Measurements from ENCODE around the gene ANKRD13D.

Gene ANKRD13D

GRCh38 chr11:67298786-67299185 is 9.7 kb downstream of the ANKRD13D start:
- H3K9me3 Mint-ChIP-seq, result peaks cover 12% of the 10 kb centered on the region
- DNase-seq, result no peak
- no peaks in the 10 kb centered on the region for H3K27me3 Mint-ChIP-seq
- no peak overlapping the region for H3K4me3 Mint-ChIP-seq
- peaks cover 25% of the 10 kb centered on the region for H3K4me1 Mint-ChIP-seq (ENCODE audit: low read depth)
- H3K27ac Mint-ChIP-seq, result peak overlapping the region; percentile 23
- peaks cover 83% of the 10 kb centered on the region for H3K36me3 Mint-ChIP-seq (ENCODE audit: low read depth)

- Mint-ChIP-seq H3K27ac (peak overlapping the region; percentile 53), H3K36me3 (ENCODE audit: low read depth) (peaks cover 75% of the 10 kb centered on the region), H3K4me1 (ENCODE audit: low read depth) (peaks cover 27% of the 10 kb centered on the region), H3K9me3 (peaks cover 12% of the 10 kb centered on the region), H3K4me3 (no peak overlapping the region), H3K27me3 (no peaks in the 10 kb centered on the region)
- DNase-seq, result no peak
Observed at GRCh38 chr11:67299471-67300191, 10.5 kb downstream of the ANKRD13D start.

- Mint-ChIP-seq H3K27ac (no peak overlapping the region), H3K9me3 (peaks cover 10% of the 10 kb centered on the region), H3K36me3 (ENCODE audit: low read depth) (peaks cover 68% of the 10 kb centered on the region), H3K27me3 (no peaks in the 10 kb centered on the region), H3K4me1 (ENCODE audit: low read depth) (peaks cover 29% of the 10 kb centered on the region), H3K4me3 (no peak overlapping the region)
- no peak for DNase-seq
Observed at GRCh38 chr11:67300256-67300755, 11.2 kb downstream of the ANKRD13D start.

- no peak overlapping the region for H3K27ac Mint-ChIP-seq
- DNase-seq, result no peak
- peaks cover 63% of the 10 kb centered on the region for H3K36me3 Mint-ChIP-seq (ENCODE audit: low read depth)
- peaks cover 10% of the 10 kb centered on the region for H3K9me3 Mint-ChIP-seq
- no peak overlapping the region for H3K4me3 Mint-ChIP-seq
- peaks cover 29% of the 10 kb centered on the region for H3K4me1 Mint-ChIP-seq (ENCODE audit: low read depth)
- no peaks in the 10 kb centered on the region for H3K27me3 Mint-ChIP-seq
Observed at GRCh38 chr11:67300756-67301312, 11.7 kb downstream of the ANKRD13D start.

GRCh38 chr11:67301313-67301921 is 12.3 kb downstream of the ANKRD13D start:
- Mint-ChIP-seq H3K27me3 (no peaks in the 10 kb centered on the region), H3K9me3 (peaks cover 5% of the 10 kb centered on the region), H3K27ac (no peak overlapping the region), H3K4me1 (ENCODE audit: low read depth) (peaks cover 25% of the 10 kb centered on the region), H3K36me3 (ENCODE audit: low read depth) (peaks cover 57% of the 10 kb centered on the region), H3K4me3 (no peak overlapping the region)
- DNase-seq, result no peak

- peak; percentile 31 for DNase-seq
- H3K27ac Mint-ChIP-seq, result peak overlapping the region; percentile 69
- H3K27me3 Mint-ChIP-seq, result no peaks in the 10 kb centered on the region
- H3K36me3 Mint-ChIP-seq (ENCODE audit: low read depth), result peaks cover 51% of the 10 kb centered on the region
- peaks cover under 1% of the 10 kb centered on the region for H3K9me3 Mint-ChIP-seq
- peaks cover 23% of the 10 kb centered on the region for H3K4me1 Mint-ChIP-seq (ENCODE audit: low read depth)
- H3K4me3 Mint-ChIP-seq, result peak overlapping the region; percentile 58
Observed at GRCh38 chr11:67301951-67302516, 12.9 kb downstream of the ANKRD13D start.

- DNase-seq, result no peak
- peak overlapping the region; percentile 69 for H3K27ac Mint-ChIP-seq
- H3K9me3 Mint-ChIP-seq, result no peaks in the 10 kb centered on the region
- peaks cover 46% of the 10 kb centered on the region for H3K36me3 Mint-ChIP-seq (ENCODE audit: low read depth)
- H3K27me3 Mint-ChIP-seq, result no peaks in the 10 kb centered on the region
- H3K4me3 Mint-ChIP-seq, result peak overlapping the region; percentile 58
- H3K4me1 Mint-ChIP-seq (ENCODE audit: low read depth), result peaks cover 22% of the 10 kb centered on the region
Observed at GRCh38 chr11:67302571-67303131, 13.5 kb downstream of the ANKRD13D start.

- H3K36me3 Mint-ChIP-seq (ENCODE audit: low read depth), result peaks cover 41% of the 10 kb centered on the region
- H3K27me3 Mint-ChIP-seq, result no peaks in the 10 kb centered on the region
- peak; percentile 73 for DNase-seq
- H3K9me3 Mint-ChIP-seq, result no peaks in the 10 kb centered on the region
- H3K4me1 Mint-ChIP-seq (ENCODE audit: low read depth), result peaks cover 19% of the 10 kb centered on the region
- peak within 1 kb of the TSS; percentile 66 for H3K4me3 Mint-ChIP-seq
- H3K27ac Mint-ChIP-seq, result peak within 1 kb of the TSS; percentile 69
Observed at GRCh38 chr11:67303132-67303834, 14.2 kb downstream of the ANKRD13D start, which contains the start of gene SSH3. Gene SSH3, plus strand, starts transcription at chr11:67303530. Its CDS starts 96 bp downstream, at chr11:67303626.

- Mint-ChIP-seq H3K4me1 (ENCODE audit: low read depth) (peaks cover 15% of the 10 kb centered on the region), H3K27ac (no peak overlapping the region), H3K4me3 (peak overlapping the region; percentile 66), H3K27me3 (no peaks in the 10 kb centered on the region), H3K9me3 (no peaks in the 10 kb centered on the region), H3K36me3 (ENCODE audit: low read depth) (peaks cover 34% of the 10 kb centered on the region)
- peak; percentile 59 for DNase-seq
Observed at GRCh38 chr11:67303835-67304411, 14.8 kb downstream of the ANKRD13D start.

GRCh38 chr11:67304511-67305113 is 15.5 kb downstream of the ANKRD13D start:
- H3K27ac Mint-ChIP-seq, result peak overlapping the region; percentile 52

GRCh38 chr11:67306769-67307544 is 17.9 kb downstream of the ANKRD13D start:
- no peaks in the 10 kb centered on the region for H3K9me3 Mint-ChIP-seq
- H3K27me3 Mint-ChIP-seq, result no peaks in the 10 kb centered on the region
- peaks cover 12% of the 10 kb centered on the region for H3K36me3 Mint-ChIP-seq (ENCODE audit: low read depth)
- no peak for DNase-seq
- H3K4me1 Mint-ChIP-seq (ENCODE audit: low read depth), result peaks cover 24% of the 10 kb centered on the region
- no peak overlapping the region for H3K4me3 Mint-ChIP-seq
- H3K27ac Mint-ChIP-seq, result no peak overlapping the region

More at GRCh38 chr11:67304511-67305113, 15.5 kb downstream of the ANKRD13D start:
- peaks cover 29% of the 10 kb centered on the region for H3K36me3 Mint-ChIP-seq (ENCODE audit: low read depth)
- H3K9me3 Mint-ChIP-seq, result no peaks in the 10 kb centered on the region
- peak overlapping the region; percentile 66 for H3K4me3 Mint-ChIP-seq
- DNase-seq, result no peak
- H3K27me3 Mint-ChIP-seq, result no peaks in the 10 kb centered on the region
- peaks cover 15% of the 10 kb centered on the region for H3K4me1 Mint-ChIP-seq (ENCODE audit: low read depth)

- Mint-ChIP-seq H3K27me3 (no peaks in the 10 kb centered on the region), H3K9me3 (no peaks in the 10 kb centered on the region), H3K4me1 (ENCODE audit: low read depth) (peaks cover 26% of the 10 kb centered on the region), H3K27ac (no peak overlapping the region), H3K36me3 (ENCODE audit: low read depth) (peaks cover 6% of the 10 kb centered on the region), H3K4me3 (no peak overlapping the region)
- DNase-seq, result no peak
Observed at GRCh38 chr11:67307545-67308001, 18.5 kb downstream of the ANKRD13D start.

All from activated T-cell treated with anti-CD3 and anti-CD28 coated beads, Interleukin-2, amount 50 U/mL, for 24 hours (primary cell).